ENCODE results near the gene GAPDHS. TPM values are rescaled to one million over a fixed set of nuclear protein-coding genes. Genes with fewer than 3 reads are reported as not detected.
A peak's percentile ranks its signal among the peaks of the same experiment; 100 is the strongest.

The GAPDHS gene
- total RNA-seq, 2 donors from 2014 or later, result not detected

DNA sequence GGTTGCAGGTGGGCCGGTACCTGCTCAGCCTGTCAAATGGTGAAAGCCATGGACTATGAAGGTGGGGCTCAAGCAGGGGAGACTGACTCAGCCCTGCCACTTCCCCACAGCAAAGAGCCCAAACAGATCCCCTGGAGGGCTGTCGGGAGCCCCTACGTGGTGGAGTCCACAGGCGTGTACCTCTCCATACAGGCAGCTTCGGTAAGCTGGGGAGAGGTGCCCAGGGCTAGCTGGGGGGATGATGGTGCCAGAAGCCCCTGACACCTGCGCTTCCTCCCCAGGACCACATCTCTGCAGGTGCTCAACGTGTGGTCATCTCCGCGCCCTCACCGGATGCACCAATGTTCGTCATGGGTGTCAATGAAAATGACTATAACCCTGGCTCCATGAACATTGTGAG lies 9.0 kb downstream of the GAPDHS start:
- H3K4me3 ChIP-seq, result no peak overlapping the region
- TF ChIP-seq, protein P1, sequence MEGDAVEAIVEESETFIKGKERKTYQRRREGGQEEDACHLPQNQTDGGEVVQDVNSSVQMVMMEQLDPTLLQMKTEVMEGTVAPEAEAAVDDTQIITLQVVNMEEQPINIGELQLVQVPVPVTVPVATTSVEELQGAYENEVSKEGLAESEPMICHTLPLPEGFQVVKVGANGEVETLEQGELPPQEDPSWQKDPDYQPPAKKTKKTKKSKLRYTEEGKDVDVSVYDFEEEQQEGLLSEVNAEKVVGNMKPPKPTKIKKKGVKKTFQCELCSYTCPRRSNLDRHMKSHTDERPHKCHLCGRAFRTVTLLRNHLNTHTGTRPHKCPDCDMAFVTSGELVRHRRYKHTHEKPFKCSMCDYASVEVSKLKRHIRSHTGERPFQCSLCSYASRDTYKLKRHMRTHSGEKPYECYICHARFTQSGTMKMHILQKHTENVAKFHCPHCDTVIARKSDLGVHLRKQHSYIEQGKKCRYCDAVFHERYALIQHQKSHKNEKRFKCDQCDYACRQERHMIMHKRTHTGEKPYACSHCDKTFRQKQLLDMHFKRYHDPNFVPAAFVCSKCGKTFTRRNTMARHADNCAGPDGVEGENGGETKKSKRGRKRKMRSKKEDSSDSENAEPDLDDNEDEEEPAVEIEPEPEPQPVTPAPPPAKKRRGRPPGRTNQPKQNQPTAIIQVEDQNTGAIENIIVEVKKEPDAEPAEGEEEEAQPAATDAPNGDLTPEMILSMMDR (IDR thresholded peaks at IDR 0.05), result no peak
- no peak for DNase-seq (ENCODE audit: low spot score)
- no peaks in the 10 kb centered on the region for H3K36me3 ChIP-seq
- no peaks in the 10 kb centered on the region for H3K27me3 ChIP-seq
- no peaks in the 10 kb centered on the region for H3K9me3 ChIP-seq
- H3K4me1 ChIP-seq, result peaks cover 0 to 22% of the 10 kb centered on the region in 2 donors
- no peak overlapping the region for H3K27ac ChIP-seq

DNA sequence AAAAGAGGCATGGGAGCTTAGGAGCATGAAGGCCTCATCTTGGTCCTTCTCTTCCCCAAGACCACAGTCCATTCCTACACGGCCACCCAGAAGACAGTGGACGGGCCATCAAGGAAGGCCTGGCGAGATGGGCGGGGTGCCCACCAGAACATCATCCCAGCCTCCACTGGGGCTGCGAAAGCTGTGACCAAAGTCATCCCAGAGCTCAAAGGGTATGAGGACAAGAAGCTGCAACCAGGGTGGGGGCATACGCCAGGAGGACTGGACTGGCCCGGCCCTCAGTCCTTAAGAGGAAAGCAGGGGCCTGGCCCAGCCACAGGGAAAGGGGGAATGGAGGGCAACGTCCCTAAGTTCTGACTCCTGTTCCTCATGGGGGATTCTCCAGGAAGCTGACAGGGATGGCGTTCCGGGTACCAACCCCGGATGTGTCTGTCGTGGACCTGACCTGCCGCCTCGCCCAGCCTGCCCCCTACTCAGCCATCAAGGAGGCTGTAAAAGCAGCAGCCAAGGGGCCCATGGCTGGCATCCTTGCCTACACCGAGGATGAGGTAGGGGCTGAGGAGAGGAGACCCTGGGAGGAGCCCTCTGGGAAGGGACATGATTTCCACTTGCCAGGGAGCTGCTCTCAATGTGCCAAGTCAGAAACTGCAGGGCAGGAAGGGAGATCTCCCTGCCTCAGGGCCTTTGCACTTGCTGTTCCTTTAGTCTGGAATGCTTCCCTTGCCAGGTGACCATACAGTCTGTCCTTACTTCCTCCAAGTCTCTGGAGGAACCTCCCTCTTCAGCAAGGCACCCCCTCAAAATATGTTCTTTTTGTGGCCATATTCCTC lies 10.2 kb downstream of the GAPDHS start:
- Histone ChIP-seq H3K27ac (no peak overlapping the region), H3K36me3 (no peaks in the 10 kb centered on the region), H3K4me3 (no peak overlapping the region), H3K9me3 (no peaks in the 10 kb centered on the region), H3K27me3 (no peaks in the 10 kb centered on the region), H3K4me1 (peaks cover 0 to 22% of the 10 kb centered on the region in 2 donors)
- TF ChIP-seq, protein P1 (IDR thresholded peaks at IDR 0.05), result no peak
- no peak for DNase-seq (ENCODE audit: low spot score)

DNA sequence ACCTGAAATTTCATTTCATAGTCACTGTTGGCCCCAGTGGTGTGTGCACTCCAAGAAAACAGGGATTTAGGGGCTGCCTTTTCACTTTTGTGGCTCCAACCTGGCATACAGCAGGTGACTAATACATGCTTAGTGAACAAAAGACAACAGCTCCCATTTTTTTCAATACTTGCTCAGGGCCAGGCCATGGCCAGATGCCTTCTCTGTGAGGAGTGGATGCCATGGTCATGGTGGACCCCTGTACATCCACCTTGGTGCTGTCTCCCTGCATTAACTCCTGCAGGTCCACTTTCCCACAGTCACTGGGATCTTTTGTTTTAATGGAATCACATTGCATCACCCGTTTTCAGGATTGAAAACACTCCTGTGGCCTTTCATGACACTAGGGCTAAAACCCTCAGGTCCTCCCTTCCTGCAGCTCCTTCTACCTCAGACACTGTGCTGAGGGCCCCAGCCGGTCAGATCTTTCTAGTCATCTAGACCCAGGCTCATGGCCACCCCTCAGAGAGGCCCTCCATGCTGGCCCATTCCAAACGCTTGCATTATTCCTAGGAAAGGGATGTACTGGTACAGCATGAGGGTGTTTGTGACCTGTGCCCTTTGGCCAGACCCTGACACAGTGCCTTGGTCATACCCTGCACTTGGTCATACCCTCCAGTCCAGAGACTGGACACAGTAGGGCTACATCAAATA lies 11.0 kb downstream of the GAPDHS start:
- DNase-seq (ENCODE audit: low spot score), result no peak
- peak overlapping the region in 1 of 2 donors; percentile 89 for H3K27ac ChIP-seq
- H3K4me3 ChIP-seq, result peak overlapping the region; percentile 86 to 88
- H3K4me1 ChIP-seq, result peaks cover 0 to 22% of the 10 kb centered on the region in 2 donors
- no peaks in the 10 kb centered on the region for H3K27me3 ChIP-seq
- TF ChIP-seq, protein P1 (IDR thresholded peaks at IDR 0.05), result no peak
- H3K9me3 ChIP-seq, result no peaks in the 10 kb centered on the region
- no peaks in the 10 kb centered on the region for H3K36me3 ChIP-seq

DNA sequence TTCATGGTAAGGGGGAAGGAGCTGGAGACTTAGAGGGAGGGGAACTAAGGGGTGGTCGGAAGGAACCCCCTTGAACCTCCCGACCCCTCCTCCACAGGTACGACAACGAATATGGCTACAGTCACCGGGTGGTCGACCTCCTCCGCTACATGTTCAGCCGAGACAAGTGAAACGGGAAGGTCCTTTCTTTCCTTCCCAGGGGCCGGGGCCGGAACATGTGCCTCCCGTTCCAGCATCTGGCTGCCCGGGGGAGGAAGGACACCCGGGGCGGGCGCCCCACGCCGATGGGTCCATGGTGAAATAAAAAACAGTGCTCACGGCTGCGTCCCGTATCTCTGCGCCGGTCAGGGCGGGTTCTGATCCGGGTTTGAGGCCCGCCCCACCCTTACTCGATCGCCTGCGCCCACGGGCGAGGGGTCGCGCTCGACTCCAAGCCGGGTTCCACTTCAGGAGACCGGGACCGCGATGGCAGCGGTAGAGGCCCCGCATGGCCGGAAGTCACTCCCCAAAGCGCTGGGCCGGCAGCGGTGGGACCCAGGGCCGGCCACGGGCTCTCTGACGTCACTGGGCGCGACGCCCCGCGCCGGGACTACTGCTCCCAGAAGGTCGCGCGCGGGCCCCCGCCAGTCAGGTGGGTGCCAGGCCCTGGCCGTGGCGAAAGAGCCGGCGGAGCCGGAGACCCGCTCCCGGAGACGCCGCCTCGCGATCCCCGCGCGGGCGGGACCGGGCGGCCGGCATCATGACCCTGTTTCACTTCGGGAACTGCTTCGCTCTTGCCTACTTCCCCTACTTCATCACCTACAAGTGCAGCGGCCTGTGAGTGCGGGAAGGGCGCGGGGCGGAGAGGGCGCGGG lies 12.0 kb downstream of the GAPDHS start, which contains the start of gene TMEM147:
TMEM147 (plus strand) TSS at position 626 of the 854 bp plus-strand sequence; CDS start at position 740, 114 bp downstream.
- H3K27ac ChIP-seq, result peak within 1 kb of the TSS; percentile 86 to 89
- H3K9me3 ChIP-seq, result no peaks in the 10 kb centered on the region
- peak; percentile 92 for DNase-seq (ENCODE audit: low spot score)
- TF ChIP-seq, protein P1 (IDR thresholded peaks at IDR 0.05), result peak in 1 of 2 donors; percentile 15
- H3K27me3 ChIP-seq, result no peaks in the 10 kb centered on the region
- H3K4me3 ChIP-seq, result peak within 1 kb of the TSS; percentile 86 to 88
- H3K4me1 ChIP-seq, result peaks cover 0 to 22% of the 10 kb centered on the region in 2 donors
- no peaks in the 10 kb centered on the region for H3K36me3 ChIP-seq

DNA sequence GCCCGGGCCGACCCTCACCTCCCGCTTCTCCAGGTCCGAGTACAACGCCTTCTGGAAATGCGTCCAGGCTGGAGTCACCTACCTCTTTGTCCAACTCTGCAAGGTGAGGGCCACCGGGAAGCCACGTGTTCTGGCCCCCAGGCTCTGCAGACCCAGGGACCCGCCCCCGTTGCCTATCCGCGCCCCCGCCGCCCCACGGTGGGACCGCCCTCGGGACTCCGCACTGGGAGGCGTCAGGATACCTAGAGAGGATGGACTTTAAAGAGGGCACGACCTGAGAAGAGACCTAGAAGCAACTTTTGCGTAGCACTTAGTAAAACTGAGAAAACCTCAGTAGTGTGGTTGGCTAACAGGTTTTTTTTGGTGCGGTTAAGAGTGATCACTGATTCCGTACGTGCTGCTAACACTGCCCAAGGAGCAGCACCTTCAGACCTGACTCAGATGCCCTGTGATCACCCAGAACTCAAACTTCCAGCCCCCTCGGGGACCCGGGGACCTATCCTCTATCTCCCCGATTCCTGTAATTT lies 12.7 kb downstream of the GAPDHS start:
- Histone ChIP-seq H3K27ac (peak overlapping the region; percentile 86 to 89), H3K36me3 (no peaks in the 10 kb centered on the region), H3K4me1 (peaks cover 0 to 22% of the 10 kb centered on the region in 2 donors), H3K9me3 (no peaks in the 10 kb centered on the region), H3K4me3 (peak overlapping the region; percentile 86 to 88), H3K27me3 (no peaks in the 10 kb centered on the region)
- TF ChIP-seq, protein P1 (IDR thresholded peaks at IDR 0.05), result no peak
- DNase-seq (ENCODE audit: low spot score), result no peak
